Measurements from ENCODE around the gene SPA17. TPM values are rescaled to one million over a fixed set of nuclear protein-coding genes. Genes with fewer than 3 reads are reported as not detected.

SPA17 gene
- total and polyA plus RNA-seq, 2 of the 4 experiments (the other 2 are of a cell fraction) = 9.9 to 10.6 TPM

GRCh38 chr11:124681421-124681820 is 7.7 kb downstream of the SPA17 start:
- ATAC-seq (ENCODE audit: low read depth) = no peak
- no peaks in the 10 kb centered on the region for H3K27me3 ChIP-seq (ENCODE audit: control insufficient read depth, insufficient read depth, low read length)
- no peak overlapping the region for H2BK20ac ChIP-seq (ENCODE audit: low read depth, low read length)
- H2BK5ac ChIP-seq (ENCODE audit: low read depth, low read length, poor library complexity, severe bottlenecking) = no peak overlapping the region
- H2AK5ac ChIP-seq (ENCODE audit: low read depth, low read length) = no peak overlapping the region
- H3K9ac ChIP-seq (ENCODE audit: low read depth, low read length) = no peak overlapping the region
- H3K27ac ChIP-seq (ENCODE audit: insufficient read depth, low read length) = no peak overlapping the region
- no peak overlapping the region for H2BK15ac ChIP-seq (ENCODE audit: low read depth, low read length)
- no peak overlapping the region for H3K23ac ChIP-seq (ENCODE audit: low read depth, low read length)
- H3K79me1 ChIP-seq (ENCODE audit: low read depth in 1 of 2, low read length in 2 of 2) = no peaks in the 10 kb centered on the region
- intact Hi-C loops (cut with micrococcal nuclease) (no loop called here), in situ Hi-C loops (cut with MboI; ENCODE audit: low sequenced_read_pairs) (no loop called here), dilution Hi-C loops (cut with HindIII; ENCODE audit: low sequenced_read_pairs, unreplicated experiment) (no loop called here)
- WGBS, 2 experiments (ENCODE audit: extremely low coverage in 2 of 2, insufficient read length in 1 of 2) = no CpG with 5 or more reads among the region's 2 CpGs
- H2AK9ac ChIP-seq (replicated peaks; ENCODE audit: low read depth, low read length, poor library complexity) = no peak overlapping the region
- no peak for DNase-seq
- no peak overlapping the region for H3K14ac ChIP-seq (replicated peaks; ENCODE audit: low read depth, low read length)
- no peak overlapping the region for H3K4ac ChIP-seq (ENCODE audit: low read depth, low read length)
- H3K9me3 ChIP-seq (ENCODE audit: control insufficient read depth, insufficient read depth, low read length) = peaks cover 7% of the 10 kb centered on the region; the same call in 1 of the 2 replicates
- no peaks in the 10 kb centered on the region for H4K20me1 ChIP-seq (ENCODE audit: insufficient read depth, low read length)
- no peak overlapping the region for H3K4me3 ChIP-seq (ENCODE audit: insufficient read depth, low read depth, low read length)
- H4K5ac ChIP-seq (ENCODE audit: low read depth, low read length) = no peak overlapping the region
- no TSS peak for BruUV-seq (replicated peaks)
- H3K4me2 ChIP-seq (ENCODE audit: low read depth, low read length) = no peak overlapping the region
- H3K4me1 ChIP-seq (ENCODE audit: control insufficient read depth, insufficient read depth, low read length) = peaks cover 2% of the 10 kb centered on the region; the same call in 1 of the 2 replicates
- H4K91ac ChIP-seq (ENCODE audit: insufficient read depth, low read depth, low read length) = no peak overlapping the region
- no peaks in the 10 kb centered on the region for H3K9me1 ChIP-seq (ENCODE audit: insufficient read depth, low read length)
- no peak for TF ChIP-seq MAZ (IDR thresholded peaks at IDR 0.05; ENCODE audit: borderline replicate concordance, low read depth, low read length)
- TF ChIP-seq POLR2A (IDR thresholded peaks at IDR 0.05; ENCODE audit: low read depth, low read length) = no peak
- TF ChIP-seq, protein P1, sequence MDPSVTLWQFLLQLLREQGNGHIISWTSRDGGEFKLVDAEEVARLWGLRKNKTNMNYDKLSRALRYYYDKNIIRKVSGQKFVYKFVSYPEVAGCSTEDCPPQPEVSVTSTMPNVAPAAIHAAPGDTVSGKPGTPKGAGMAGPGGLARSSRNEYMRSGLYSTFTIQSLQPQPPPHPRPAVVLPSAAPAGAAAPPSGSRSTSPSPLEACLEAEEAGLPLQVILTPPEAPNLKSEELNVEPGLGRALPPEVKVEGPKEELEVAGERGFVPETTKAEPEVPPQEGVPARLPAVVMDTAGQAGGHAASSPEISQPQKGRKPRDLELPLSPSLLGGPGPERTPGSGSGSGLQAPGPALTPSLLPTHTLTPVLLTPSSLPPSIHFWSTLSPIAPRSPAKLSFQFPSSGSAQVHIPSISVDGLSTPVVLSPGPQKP (IDR thresholded peaks at IDR 0.05; ENCODE audit: borderline replicate concordance, low read depth, low read length) = no peak
- no peak for TF ChIP-seq CEBPB (IDR thresholded peaks at IDR 0.05; ENCODE audit: low read depth, low read length)
- TF ChIP-seq SMC3 (IDR thresholded peaks at IDR 0.05; ENCODE audit: low read depth, low read length) = no peak
- TF ChIP-seq FOS (IDR thresholded peaks at IDR 0.05; ENCODE audit: low read depth, low read length) = no peak
- no peak for TF ChIP-seq BHLHE40 (IDR thresholded peaks at IDR 0.05; ENCODE audit: low read depth, low read length)
- TF ChIP-seq RAD21 (IDR thresholded peaks at IDR 0.05; ENCODE audit: low read length) = no peak
- no peak for TF ChIP-seq NFE2L2 (IDR thresholded peaks at IDR 0.05; ENCODE audit: low read depth, low read length)
- no peak for TF ChIP-seq CHD1 (IDR thresholded peaks at IDR 0.05; ENCODE audit: low read depth, low read length)
- TF ChIP-seq MXI1 (IDR thresholded peaks at IDR 0.05; ENCODE audit: borderline replicate concordance, low read depth, low read length) = no peak
- TF ChIP-seq RFX5 (IDR thresholded peaks at IDR 0.05; ENCODE audit: low read depth, low read length) = no peak
- no peak for TF ChIP-seq MAFK (IDR thresholded peaks at IDR 0.05; ENCODE audit: low read depth, low read length)
- TF ChIP-seq, protein P2, sequence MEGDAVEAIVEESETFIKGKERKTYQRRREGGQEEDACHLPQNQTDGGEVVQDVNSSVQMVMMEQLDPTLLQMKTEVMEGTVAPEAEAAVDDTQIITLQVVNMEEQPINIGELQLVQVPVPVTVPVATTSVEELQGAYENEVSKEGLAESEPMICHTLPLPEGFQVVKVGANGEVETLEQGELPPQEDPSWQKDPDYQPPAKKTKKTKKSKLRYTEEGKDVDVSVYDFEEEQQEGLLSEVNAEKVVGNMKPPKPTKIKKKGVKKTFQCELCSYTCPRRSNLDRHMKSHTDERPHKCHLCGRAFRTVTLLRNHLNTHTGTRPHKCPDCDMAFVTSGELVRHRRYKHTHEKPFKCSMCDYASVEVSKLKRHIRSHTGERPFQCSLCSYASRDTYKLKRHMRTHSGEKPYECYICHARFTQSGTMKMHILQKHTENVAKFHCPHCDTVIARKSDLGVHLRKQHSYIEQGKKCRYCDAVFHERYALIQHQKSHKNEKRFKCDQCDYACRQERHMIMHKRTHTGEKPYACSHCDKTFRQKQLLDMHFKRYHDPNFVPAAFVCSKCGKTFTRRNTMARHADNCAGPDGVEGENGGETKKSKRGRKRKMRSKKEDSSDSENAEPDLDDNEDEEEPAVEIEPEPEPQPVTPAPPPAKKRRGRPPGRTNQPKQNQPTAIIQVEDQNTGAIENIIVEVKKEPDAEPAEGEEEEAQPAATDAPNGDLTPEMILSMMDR (conservative IDR thresholded peaks at IDR 0.05; ENCODE audit: low read depth, low read length) = no peak
- TF ChIP-seq, protein P3, sequence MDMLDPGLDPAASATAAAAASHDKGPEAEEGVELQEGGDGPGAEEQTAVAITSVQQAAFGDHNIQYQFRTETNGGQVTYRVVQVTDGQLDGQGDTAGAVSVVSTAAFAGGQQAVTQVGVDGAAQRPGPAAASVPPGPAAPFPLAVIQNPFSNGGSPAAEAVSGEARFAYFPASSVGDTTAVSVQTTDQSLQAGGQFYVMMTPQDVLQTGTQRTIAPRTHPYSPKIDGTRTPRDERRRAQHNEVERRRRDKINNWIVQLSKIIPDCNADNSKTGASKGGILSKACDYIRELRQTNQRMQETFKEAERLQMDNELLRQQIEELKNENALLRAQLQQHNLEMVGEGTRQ (IDR thresholded peaks at IDR 0.05; ENCODE audit: low read depth, low read length) = no peak
- TF ChIP-seq RCOR1 (IDR thresholded peaks at IDR 0.05; ENCODE audit: insufficient replicate concordance, low read length) = no peak
- no peak overlapping the region for H4K8ac ChIP-seq (ENCODE audit: low read depth in 2 of 2, low read length in 2 of 2)
- H2AFZ ChIP-seq (replicated peaks; ENCODE audit: low read length, poor library complexity) = no peak overlapping the region
- no peak overlapping the region for H2BK120ac ChIP-seq (ENCODE audit: low read depth, low read length)
- H3K18ac ChIP-seq (ENCODE audit: low read depth, low read length) = no peak overlapping the region
- no peak overlapping the region for H3K56ac ChIP-seq (ENCODE audit: extremely low read depth, insufficient read depth, low read length)
- ChIA-PET CTCF (no interaction called here), POLR2A (ENCODE audit: unreplicated experiment) (no interaction called here)
- no peaks in the 10 kb centered on the region for H3K36me3 ChIP-seq (ENCODE audit: control insufficient read depth, insufficient read depth, low read length)
